Stimulated activated CD4-positive, alpha-beta T cell treated with anti-CD3 and anti-CD28 coated beads, Interleukin-2, amount 100 ng/mL, for 4 hours (primary cell): ENCODE data around the gene ANK3.
"Not testable (repeated sequence)": the region's sequence is repeated elsewhere in the genome, so short reads cannot be mapped to it uniquely, and the experiment has no call there.

Experiments used
- DNase-seq: peaks from one replicate; pipeline ENCODE4 v3.0.0-alpha.2; 2020; ENCODE audit warnings: low read depth

The ANK3 gene

DNA sequence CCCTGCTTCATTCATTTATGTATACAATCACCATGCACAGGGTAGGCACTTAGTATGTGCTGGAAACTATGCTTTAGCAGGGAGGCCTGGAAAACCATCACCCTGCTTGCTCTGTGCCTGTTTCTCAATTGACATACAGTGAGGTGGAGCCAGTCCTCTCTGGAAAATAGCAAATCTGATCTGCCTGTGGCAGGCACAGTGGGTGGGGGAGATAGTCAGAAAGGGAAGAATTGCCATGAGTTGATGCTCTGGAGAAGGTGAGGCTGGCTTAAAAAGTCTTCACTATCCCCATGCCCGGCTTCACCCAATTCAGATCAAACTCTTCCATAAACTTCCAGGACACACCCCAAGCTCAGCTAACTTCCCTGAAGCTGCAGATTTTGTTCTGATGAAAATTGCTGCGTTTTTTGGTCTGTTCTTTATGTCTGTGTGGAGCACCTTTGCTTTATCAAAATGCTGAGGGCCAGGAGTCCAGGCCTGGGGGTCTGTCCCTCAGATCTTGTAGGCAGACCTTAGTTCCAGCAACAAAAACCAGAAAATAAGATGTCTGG lies 84.8 kb downstream of the ANK3 start:
- no peak for DNase-seq

DNA sequence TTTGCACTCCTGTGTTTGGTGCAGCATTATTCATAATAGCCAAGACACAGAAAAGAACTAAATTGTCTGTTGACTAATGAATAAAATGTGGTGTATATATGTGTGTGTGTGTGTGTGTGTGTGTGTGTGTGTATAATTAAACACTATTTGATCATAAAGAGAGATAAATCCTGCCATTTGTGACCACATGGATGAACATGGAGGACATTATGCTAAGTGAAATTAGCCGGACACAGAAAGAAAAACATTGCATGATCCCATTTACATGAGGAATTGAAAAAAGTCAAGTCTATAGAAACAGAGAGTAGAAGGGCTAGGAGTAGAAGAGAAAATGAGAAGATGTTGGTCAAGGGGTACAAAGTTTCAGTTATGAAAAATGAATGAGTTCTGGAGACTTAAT lies 85.9 kb downstream of the ANK3 start:
- DNase-seq = no peak

DNA sequence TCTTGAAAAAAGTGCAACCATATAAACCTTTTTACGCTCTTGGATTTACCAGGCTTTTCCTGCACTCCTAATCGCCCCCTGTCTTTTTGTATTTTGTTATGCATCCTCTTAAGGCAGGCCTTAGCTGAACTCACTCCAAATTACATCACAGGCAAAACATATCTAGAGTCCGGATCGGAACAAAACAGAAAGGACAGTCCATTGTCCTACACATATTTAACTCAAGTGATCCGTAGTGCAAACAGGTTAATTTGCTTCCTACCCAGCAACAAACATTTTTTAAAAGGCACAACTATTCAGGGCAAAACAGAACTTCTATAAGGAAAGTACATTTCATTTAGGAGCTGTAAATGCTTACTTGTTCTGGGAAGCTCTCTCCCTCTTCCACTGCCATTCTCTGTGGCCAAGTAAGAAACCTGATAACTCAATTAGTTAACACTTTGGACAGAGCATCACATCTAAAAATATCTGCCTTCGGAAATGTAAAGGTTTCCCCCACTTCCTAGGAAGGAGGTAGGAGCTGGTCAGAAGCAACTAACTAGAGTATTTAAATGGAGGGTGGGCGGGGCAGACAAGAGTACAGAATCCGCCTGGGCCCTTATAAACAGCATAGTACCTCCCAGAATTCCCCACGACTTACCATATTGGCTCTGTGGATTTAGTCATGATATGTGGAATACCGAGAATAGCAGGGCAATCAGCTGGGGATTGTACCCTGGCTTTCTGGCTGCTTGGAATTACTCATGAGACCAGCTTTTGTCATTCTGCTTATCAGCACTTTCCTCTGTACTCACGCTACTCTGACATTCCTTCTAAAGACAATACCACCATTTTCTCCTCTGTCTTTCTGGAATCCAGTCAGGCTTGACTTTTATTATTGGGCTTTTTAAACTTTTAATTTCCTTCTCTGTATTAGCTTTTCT lies 89.5 kb downstream of the ANK3 start:
- no peak for DNase-seq

DNA sequence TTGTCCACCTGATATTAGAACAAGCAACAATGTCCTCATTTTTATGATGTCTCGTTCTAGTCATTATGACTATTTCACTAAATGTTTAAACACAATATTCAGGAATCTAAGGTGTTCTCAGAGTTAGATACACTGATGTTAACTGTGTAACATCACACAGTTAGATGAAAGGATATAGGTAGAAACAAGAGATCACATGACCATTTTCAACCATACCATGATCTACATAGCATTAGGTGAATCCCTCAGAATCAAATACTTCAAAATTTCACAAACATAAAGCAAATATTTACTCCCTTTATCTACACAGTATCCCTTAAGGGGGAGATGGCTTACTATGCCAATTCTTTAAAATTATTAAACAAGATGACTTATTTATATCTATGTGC lies 90.3 kb downstream of the ANK3 start:
- DNase-seq = no peak

DNA sequence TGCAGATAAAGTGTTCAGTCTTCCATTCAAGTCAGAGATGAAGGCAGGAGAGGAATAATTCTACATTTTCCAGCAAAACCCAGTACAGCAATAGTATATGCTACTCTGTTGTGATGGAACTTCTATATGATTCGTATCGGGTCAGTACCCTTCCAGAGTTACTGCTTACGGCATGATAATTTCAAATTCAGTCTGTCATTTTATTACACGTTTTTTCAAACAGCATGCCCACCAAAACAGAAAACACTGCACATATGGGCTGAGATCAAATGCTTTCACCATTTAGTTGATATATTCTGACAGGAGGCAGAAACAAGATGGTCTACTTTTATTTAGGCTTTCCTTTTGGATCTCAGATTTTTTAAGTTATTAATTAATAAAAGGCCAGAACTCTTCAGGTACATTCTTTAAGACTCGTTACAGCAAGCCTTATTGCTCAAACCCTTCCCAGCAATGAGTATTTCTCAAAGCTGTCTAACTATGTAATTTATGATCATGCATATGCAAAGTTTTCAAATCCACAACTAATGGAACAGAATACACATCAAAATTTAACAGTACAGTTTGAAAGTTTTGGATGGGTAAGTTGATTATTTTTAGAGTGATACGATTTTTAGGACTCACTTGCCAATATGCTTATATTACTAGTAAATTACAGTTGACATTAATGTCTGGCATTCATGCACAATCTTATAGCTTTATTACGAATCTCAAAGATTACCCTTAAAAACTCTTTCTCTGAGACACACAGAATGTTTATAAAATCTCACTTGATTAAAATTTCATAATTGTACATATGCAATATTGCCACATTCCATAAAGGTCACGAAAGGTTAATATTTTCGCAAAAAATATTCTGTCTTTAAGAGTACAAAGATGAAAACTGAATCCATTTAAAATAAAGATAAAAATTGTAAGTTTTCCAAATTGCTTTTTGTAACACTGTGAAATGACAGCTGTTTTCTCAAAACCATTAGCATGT lies 91.0 kb downstream of the ANK3 start:
- DNase-seq = no peak

DNA sequence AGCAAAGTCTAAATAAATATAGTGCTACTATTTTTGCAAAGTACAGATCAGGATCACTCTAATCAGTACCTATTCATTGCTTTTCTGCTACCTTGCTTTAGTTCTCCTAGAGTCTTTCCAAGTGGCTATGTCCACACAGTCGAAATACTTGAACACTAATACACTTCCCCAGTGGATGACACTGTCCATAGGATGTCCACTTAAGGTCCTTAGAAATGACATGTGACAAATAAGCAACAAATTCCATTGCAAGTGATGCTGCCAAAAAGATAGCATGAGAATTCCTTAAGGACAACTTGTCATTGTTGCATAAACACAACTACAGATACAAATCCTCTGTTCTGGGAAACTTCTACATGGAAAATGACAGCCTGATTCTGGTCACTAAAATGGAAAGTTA lies 93.6 kb downstream of the ANK3 start:
- no peak for DNase-seq

DNA sequence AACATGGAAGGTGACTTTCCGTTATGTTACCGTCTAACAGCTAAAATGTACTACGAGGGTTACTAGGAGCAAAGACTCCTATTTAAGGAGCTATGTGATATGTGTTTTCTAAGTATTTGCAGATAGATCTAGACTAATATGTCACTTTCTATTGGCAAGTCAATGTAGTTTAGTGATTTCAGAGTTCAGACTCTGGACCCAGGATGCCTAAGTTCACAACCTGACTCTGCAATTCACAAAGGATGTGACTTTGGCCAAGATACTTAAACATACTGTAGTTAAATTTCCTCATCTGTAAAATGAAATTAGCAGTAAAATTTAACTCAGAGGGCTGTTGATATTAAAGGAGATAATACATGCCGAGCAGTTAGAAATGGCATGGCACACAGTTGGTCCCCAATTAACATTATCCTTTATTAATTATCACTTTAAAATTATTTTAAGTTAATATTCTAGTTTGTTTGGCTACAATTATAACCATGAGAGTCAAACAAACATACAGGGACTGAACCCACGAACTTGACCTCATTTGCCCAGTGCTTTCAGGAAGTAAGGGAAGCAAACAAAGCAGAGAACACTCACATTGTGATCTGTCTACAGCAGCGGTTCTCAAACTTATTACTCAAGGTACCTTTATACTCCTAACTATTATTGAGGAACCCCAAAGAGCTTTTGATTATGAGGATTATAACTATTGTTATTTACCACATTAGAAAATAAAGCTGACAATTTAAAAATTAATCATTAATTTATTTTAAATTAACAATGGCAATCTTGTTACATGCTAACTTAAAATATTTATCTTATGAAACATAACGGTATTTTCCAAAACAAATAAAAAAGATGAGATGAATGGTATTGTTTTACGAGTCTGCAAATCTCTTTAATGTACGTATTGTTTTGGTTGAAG lies 94.4 kb downstream of the ANK3 start:
- no peak for DNase-seq

DNA sequence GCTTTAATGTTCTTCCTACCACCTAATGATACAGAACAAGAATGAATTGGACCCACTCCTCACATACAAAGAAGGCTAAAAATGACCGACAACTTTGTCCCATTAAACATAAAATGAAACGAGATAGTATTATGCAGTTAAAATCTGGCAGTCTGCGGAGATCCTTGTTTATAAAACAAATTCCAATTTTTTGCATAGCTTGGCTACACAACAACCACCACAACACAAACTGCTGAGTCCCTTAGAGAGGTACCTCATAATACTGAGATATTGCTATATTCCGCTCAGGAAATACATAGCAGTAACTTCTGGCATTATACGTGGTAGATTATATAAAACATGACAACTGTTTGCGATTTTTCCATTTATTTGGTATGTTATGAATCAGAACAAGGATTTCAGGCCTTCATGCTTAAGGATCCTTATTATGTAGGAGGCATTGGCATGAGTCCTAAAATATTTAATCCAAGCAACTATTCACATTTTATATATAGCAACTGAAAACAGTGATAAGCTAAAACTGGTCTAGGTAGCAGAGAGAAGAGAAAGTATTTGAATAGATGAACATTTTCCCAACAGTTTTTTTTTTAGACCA lies 96.0 kb downstream of the ANK3 start:
- DNase-seq = no peak

DNA sequence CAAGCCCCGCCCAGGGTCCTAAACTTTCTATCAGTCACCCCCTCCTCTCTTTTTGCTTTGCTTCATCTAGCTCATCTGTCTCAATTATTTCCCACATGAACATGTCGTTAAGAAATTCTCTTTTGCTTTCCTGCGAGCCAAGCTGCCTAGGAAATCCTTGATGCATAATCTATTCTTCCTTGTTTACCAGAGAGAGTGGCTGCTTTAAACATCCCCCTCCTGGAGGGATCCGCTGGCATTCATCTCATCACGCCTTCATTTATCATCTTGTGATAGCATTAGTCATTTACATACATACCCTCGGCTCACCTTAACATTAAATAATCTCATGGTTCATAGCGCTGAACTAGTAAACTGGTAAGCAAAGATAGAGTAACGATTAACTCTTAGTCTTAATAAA lies 96.7 kb downstream of the ANK3 start:
- DNase-seq = no peak

DNA sequence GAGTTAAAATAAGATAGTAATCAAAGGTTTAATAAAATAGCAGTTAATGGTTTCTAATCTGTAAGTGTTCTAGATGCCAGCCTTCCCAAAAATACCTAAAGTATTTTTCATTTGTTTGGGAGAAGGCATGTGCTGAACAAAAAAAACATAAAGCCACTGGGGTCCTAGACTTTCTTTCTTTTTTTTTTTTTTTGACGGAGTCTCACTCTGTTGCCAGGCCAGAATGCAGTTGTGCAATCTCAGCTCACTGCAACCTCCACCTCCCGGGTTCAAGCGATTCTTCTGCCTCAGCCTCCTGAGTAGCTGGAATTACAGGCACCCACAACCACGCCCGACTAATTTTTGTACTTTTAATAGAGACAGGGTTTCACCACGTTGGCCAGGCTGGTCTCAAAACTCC lies 97.1 kb downstream of the ANK3 start:
- DNase-seq = not testable (repeated sequence)

DNA sequence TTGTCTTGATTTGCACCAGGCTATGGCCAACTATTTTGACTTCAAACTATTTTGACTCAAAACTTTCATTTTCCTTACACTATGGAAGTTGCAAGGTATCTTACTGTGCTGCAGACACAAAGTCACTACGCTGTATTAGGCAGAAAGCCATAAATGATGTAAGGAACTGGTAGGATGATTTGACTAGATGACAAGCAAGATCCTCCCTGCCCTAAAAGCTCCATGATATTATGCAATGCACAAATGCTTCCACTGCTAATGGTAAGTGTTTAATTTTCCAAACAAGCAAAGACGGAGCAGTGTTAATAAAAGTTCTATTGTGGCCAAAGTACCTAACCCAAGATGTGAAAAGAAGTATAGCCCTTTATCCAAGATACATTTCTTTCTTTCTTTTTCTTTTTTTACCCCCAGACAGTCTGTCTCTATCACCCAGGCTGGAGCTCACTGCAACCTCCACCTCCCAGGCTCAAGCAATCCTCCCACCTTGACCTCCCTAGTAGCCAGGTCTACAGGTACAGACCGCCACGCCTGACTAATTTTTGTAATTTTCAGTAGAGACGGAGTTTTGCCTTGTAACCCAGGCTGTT lies 98.2 kb downstream of the ANK3 start:
- DNase-seq = no peak

DNA sequence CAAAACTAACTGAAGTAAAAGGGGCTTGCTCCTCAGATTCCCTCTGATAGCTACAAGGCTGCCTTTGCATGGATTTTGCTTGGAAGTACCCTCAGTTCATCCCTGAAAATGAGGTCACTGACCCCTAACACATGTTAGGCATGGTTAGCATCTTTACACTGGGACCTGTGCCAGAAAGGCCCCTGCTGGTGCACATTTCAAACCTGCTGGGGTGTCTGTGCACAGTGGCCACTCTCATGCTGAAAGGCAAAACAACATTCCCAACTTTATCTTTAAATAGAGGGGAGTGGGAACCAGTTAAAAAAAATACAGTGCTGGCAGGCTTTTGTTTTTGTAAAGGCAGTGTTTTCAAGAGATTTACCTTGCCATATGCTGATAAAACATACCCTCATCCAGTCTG lies 99.1 kb downstream of the ANK3 start:
- no peak for DNase-seq

DNA sequence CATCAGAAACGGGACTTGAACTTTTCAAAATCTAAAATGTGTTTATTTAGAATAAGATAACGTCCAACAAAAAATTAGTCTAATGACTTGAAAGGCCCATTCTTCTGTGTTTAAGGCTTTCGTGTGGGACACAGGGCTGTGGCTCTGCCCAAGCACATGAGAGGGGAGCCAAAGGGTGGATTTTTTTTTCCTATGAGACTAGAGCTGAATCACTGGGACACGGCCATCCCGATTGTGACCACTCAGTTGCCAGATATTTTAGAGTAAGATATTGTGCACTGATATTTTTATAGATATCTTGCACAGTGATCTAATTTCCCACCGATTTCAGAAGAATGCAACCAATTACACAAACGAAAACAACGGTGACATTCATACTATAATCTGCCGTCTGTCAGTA lies 99.9 kb downstream of the ANK3 start:
- no peak for DNase-seq

DNA sequence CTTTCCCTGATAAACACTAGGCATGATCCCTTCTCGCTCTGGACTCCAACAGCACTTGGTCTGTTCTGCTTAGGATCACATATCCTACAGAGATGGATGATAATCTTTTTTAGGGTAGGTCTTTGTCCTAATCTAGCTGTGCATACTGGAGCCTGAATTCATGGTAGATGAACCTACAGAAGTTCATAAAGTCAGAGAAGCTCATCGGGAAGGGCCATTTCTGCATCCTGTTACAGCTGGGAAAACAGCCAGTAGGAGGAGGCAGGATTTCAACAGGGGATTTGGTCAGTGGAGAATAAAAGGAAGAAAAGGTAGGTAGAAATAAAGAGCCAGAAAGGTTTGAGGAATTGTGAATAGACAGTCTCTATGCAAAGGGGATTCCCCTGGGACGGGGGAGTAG lies 101.4 kb downstream of the ANK3 start:
- DNase-seq = no peak

DNA sequence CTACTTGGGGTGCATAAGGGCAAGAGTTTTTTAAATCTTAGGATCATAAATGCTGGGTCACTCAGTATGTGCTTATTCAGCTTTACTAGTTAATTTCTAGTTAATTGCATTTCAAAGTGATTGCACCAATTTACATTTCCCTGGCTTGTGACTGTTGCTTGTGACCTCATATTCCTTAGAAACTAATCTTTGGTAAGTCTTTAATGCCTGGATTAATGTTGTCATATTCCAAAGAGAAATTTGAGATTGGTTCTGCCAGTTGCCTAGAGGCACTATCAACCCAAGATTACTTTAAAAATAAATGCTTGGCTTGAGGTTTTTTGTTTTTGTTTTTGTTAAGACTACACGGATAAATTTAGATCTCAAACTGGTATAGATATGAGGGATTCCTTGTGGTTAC lies 103.1 kb downstream of the ANK3 start:
- no peak for DNase-seq

DNA sequence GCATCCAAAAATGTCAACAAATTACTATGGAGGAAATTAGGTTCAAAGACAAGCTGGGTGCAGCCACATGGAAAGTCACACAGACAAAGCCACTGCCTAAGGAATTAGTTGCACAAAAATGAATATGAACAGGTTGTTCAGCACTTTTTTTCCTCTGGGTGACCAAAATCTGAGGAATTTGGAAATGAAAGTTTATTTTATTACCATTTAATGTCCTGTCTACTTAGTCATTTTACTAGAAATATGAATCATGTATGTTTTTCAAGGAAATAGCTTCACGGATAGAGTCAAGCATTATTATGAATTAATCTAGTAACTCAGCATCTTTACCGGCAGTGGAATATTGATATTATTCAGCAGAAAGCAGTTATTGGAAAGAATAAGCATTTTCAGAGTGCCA lies 106.3 kb downstream of the ANK3 start:
- no peak for DNase-seq

DNA sequence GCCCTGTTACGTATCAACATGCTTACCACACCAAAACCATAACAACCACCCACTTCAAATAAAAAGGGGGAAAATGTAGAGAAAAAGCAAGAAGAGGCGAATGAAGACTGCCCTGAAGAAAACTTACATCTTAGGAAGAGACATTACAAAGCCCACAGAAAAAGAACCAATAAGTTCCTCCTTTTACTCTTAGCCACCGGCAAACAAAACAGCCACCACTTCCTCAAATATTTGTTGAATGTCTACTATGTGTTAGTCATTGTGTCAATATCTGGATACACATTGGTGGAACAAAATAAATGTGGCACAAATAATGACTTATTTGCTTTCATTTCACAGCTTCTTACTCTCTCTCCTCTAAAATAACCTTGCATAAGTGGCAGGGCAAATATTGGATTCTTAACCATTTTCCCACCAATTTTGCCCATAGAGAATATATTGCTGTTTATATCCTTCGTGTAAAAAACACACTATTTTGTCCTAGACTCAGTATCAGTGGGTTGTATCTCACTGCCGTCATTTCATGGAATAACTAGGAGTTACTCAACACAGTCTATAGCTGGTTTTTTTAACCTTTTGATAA lies 106.8 kb downstream of the ANK3 start:
- no peak for DNase-seq

DNA sequence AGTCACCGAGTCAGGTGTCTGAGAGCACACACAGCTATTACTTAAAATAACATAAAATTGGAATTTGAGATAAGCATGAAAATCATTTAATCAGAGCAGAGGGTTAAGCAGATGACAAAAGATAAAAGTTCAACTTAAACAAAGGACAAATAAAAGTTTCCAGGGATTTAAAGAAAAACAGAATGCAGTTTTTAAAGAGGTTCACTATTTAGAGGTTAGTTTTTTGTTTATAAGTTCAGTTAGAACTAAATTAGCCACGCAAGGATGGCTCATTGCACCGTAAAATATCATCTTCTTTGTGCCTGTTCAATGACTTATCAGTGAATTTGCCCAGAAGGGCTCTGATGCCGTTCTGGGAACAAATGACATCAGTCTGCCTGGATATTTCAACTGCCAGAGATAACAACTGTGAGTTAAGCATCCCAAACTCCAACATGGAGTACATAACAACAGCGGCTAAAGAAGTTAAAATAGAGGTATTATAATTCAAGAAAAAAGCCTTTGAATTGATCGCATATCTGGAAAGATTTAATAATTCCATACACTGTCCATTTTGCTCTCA lies 107.8 kb downstream of the ANK3 start:
- no peak for DNase-seq

DNA sequence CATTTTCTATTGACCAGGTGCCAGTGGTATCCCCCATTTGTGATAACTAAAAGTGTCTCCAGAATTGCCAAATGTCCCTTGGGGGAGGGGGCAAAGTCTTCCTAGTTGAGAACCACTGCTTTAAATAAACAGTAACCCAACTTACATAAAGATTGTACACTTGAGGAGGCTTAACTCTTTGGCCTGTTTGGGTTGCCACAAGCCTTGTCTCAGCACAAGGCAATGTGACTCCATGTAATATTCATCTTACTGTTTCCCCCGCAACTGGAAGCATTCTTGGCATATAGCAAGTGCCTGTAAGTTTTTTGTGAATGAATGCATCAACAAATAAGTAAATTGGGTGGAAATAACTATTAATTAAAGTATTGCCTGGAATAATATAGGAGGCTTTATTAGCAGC lies 108.3 kb downstream of the ANK3 start:
- DNase-seq = no peak

DNA sequence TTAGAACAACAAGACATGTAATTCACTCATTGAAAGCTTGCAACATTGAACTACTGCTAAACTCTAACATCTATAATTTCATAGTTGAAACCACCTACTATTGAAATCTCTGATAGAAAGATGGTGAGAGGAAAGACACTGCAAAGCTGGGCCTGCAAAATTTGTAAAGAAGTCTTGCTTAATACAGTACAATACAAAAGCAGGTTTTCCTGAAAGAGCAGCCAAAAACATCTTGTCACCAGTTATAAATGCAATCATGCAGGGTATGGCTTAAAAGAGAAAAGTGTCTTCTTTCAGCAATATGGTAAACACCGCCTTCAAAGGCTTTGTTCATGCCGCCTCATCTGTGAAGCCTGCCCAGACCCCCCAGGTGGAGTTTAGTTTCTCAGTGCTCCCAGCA lies 109.2 kb downstream of the ANK3 start:
- DNase-seq = no peak
